ENCODE measurements around the gene SLC4A8. TPM values are rescaled to one million over a fixed set of nuclear protein-coding genes. Genes with fewer than 3 reads are reported as not detected.

Gene SLC4A8
- total RNA-seq, 2 experiments from 2014 or later: 1.0 to 6.7 TPM

DNA sequence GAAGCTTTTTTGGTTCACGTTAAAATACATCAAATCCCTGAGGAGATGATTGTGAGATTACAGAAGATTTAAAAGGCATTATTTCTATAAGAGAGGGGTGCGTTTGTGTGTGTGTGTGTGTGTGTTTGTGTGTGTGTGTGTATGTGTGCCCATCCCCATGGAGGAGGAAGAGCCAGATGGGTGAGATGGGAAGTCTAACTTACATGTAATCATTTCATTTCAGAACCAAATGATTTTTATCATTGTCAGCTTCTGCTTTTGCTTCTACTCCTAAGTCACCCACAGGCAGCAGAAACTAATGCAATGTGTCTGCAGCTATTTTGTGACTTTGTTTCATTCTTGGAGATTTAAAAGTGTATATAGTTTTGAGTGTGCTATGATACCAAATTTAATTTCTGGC lies 68.7 kb downstream of the SLC4A8 start:
- no peaks in the 10 kb centered on the region for H3K79me2 ChIP-seq (ENCODE audit: insufficient read depth, low read depth, low read length)
- no peak for DNase-seq (ENCODE audit: low spot score)
- TF ChIP-seq, protein P1, sequence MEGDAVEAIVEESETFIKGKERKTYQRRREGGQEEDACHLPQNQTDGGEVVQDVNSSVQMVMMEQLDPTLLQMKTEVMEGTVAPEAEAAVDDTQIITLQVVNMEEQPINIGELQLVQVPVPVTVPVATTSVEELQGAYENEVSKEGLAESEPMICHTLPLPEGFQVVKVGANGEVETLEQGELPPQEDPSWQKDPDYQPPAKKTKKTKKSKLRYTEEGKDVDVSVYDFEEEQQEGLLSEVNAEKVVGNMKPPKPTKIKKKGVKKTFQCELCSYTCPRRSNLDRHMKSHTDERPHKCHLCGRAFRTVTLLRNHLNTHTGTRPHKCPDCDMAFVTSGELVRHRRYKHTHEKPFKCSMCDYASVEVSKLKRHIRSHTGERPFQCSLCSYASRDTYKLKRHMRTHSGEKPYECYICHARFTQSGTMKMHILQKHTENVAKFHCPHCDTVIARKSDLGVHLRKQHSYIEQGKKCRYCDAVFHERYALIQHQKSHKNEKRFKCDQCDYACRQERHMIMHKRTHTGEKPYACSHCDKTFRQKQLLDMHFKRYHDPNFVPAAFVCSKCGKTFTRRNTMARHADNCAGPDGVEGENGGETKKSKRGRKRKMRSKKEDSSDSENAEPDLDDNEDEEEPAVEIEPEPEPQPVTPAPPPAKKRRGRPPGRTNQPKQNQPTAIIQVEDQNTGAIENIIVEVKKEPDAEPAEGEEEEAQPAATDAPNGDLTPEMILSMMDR (conservative IDR thresholded peaks at IDR 0.05; ENCODE audit: low read length): no peak
- TF ChIP-seq EZH2phosphoT487 (IDR thresholded peaks at IDR 0.05; ENCODE audit: borderline replicate concordance, low read depth, low read length): no peak
- H3K9me3 ChIP-seq (ENCODE audit: low read length): no peaks in the 10 kb centered on the region
- H3K36me3 ChIP-seq (ENCODE audit: insufficient read depth, low read length): no peaks in the 10 kb centered on the region
- H3K9me2 ChIP-seq (ENCODE audit: insufficient read depth, low read length): no peaks in the 10 kb centered on the region
- H2AFZ ChIP-seq (ENCODE audit: low read length): no peak overlapping the region
- CTCF ChIA-PET (ENCODE audit: unreplicated experiment): no interaction called here
- no peak overlapping the region for H3K4me2 ChIP-seq (ENCODE audit: low read length)
- H3K27ac ChIP-seq (ENCODE audit: low read depth, low read length, poor library complexity, severe bottlenecking): no peak overlapping the region
- no peaks in the 10 kb centered on the region; the same call in 1 of the 2 replicates for H4K20me1 ChIP-seq (ENCODE audit: insufficient read depth, low read length)
- intact Hi-C loops (cut with micrococcal nuclease; ENCODE audit: unreplicated experiment): no loop called here
- H3K4me3 ChIP-seq (ENCODE audit: low read depth, low read length, poor library complexity, severe bottlenecking): no peak overlapping the region
- POLR2A ChIA-PET: no interaction called here
- BruUV-seq (replicated peaks): no TSS peak
- no peaks in the 10 kb centered on the region for H3K4me1 ChIP-seq (ENCODE audit: insufficient read depth, low read length, poor library complexity, severe bottlenecking)

DNA sequence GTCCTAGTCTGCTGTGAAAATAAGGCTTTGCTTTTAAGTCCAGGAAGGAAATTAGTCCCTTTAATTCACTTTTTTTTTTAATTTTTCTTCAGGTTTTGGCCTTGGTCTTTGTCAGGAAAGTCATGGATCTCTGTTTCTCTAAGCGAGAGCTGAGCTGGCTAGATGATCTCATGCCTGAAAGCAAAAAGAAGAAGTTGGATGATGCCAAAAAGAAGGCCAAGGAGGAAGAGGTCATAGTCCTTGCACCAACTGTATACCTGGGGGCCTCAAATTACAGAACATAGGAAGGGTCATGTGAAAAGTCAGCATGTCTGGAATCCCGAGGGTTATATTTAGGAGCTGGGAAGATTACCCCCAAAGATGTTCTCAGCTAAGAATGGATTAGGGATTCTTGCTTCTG lies 72.3 kb downstream of the SLC4A8 start:
- Histone ChIP-seq H3K4me1 (ENCODE audit: insufficient read depth, low read length, poor library complexity, severe bottlenecking) (peaks cover 5% of the 10 kb centered on the region), H3K9me2 (ENCODE audit: insufficient read depth, low read length) (no peaks in the 10 kb centered on the region), H2AFZ (ENCODE audit: low read length) (no peak overlapping the region), H3K4me2 (ENCODE audit: low read length) (no peak overlapping the region), H4K20me1 (ENCODE audit: insufficient read depth, low read length) (no peaks in the 10 kb centered on the region; the same call in 1 of the 2 replicates), H3K9me3 (ENCODE audit: low read length) (no peaks in the 10 kb centered on the region), H3K79me2 (ENCODE audit: insufficient read depth, low read depth, low read length) (no peaks in the 10 kb centered on the region), H3K4me3 (ENCODE audit: low read depth, low read length, poor library complexity, severe bottlenecking) (no peak overlapping the region), H3K27ac (ENCODE audit: low read depth, low read length, poor library complexity, severe bottlenecking) (no peak overlapping the region), H3K36me3 (ENCODE audit: insufficient read depth, low read length) (no peaks in the 10 kb centered on the region)
- TF ChIP-seq, protein P1 (conservative IDR thresholded peaks at IDR 0.05; ENCODE audit: low read length): no peak
- no peak for TF ChIP-seq EZH2phosphoT487 (IDR thresholded peaks at IDR 0.05; ENCODE audit: borderline replicate concordance, low read depth, low read length)
- BruUV-seq (replicated peaks): no TSS peak
- no peak for DNase-seq (ENCODE audit: low spot score)
- intact Hi-C loops (cut with micrococcal nuclease; ENCODE audit: unreplicated experiment): no loop called here
- ChIA-PET POLR2A (interaction anchor here (0.5 kb wide), 1 partner anchor 100 kb away, joined by 3 read pairs; no protein-coding TSS in a partner anchor), CTCF (ENCODE audit: unreplicated experiment) (no interaction called here)

DNA sequence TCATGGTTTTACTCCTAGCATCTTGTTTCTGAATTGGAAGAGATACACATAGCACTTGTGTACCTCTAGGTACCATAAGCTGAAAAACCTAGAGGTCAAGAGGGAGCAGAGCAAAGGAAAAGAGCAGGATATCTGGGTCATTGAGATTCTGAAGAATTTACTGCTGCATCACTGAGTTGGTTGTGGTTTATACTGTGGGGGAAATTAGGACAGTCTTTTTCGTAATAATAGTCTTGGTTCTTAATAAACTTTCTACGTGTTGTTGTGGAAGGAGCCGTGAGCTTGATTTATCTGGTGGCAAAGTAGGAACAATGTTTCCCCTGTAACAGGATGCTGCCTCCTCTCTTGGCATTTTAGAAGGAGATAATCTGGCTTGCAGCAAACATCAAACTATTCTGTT lies 80.2 kb downstream of the SLC4A8 start:
- TF ChIP-seq, protein P1 (conservative IDR thresholded peaks at IDR 0.05; ENCODE audit: low read length): no peak
- no peak for TF ChIP-seq EZH2phosphoT487 (IDR thresholded peaks at IDR 0.05; ENCODE audit: borderline replicate concordance, low read depth, low read length)
- H3K27ac ChIP-seq (ENCODE audit: low read depth, low read length, poor library complexity, severe bottlenecking): no peak overlapping the region
- POLR2A ChIA-PET: interaction anchor here (0.6 to 0.9 kb wide), 2 partner anchors 9 to 10 kb away, joined by 3 read pairs; no protein-coding TSS in a partner anchor
- no peak overlapping the region for H3K4me2 ChIP-seq (ENCODE audit: low read length)
- no peaks in the 10 kb centered on the region for H3K36me3 ChIP-seq (ENCODE audit: insufficient read depth, low read length)
- H4K20me1 ChIP-seq (ENCODE audit: insufficient read depth, low read length): no peaks in the 10 kb centered on the region
- CTCF ChIA-PET (ENCODE audit: unreplicated experiment): no interaction called here
- H3K79me2 ChIP-seq (ENCODE audit: insufficient read depth, low read depth, low read length): no peaks in the 10 kb centered on the region
- H3K4me3 ChIP-seq (ENCODE audit: low read depth, low read length, poor library complexity, severe bottlenecking): no peak overlapping the region
- H2AFZ ChIP-seq (ENCODE audit: low read length): no peak overlapping the region
- BruUV-seq (replicated peaks): no TSS peak
- H3K9me2 ChIP-seq (ENCODE audit: insufficient read depth, low read length): no peaks in the 10 kb centered on the region
- H3K9me3 ChIP-seq (ENCODE audit: low read length): no peaks in the 10 kb centered on the region
- DNase-seq (ENCODE audit: low spot score): no peak
- H3K4me1 ChIP-seq (ENCODE audit: insufficient read depth, low read length, poor library complexity, severe bottlenecking): peaks cover 13% of the 10 kb centered on the region
- intact Hi-C loops (cut with micrococcal nuclease; ENCODE audit: unreplicated experiment): no loop called here
